GM21619 (cell line): ENCODE results near the gene BACH2.

ENCODE experiments used
- ATAC-seq: cut with Tn5 transposase; IDR thresholded peaks from one replicate; pipeline ENCODE4 v1.9.1; 2021; ENCODE audit not compliant: unreplicated experiment

BACH2 gene

GRCh38 chr6:90000864-90001731 is 295.5 kb downstream of the BACH2 start:
- no peak for ATAC-seq

GRCh38 chr6:89999945-90000825 is 296.5 kb downstream of the BACH2 start:
- ATAC-seq, result no peak

- no peak for ATAC-seq
Observed at GRCh38 chr6:89999154-89999553, 297.5 kb downstream of the BACH2 start.

- ATAC-seq, result no peak
Observed at GRCh38 chr6:89997456-89998445, 298.9 kb downstream of the BACH2 start.

GRCh38 chr6:89993411-89993810 is 303.2 kb downstream of the BACH2 start:
- no peak for ATAC-seq

GRCh38 chr6:89992818-89993217 is 303.8 kb downstream of the BACH2 start:
- ATAC-seq, result no peak

GRCh38 chr6:89989742-89990141 is 306.9 kb downstream of the BACH2 start:
- ATAC-seq, result no peak

- no peak for ATAC-seq
Observed at GRCh38 chr6:89987830-89988229, 308.8 kb downstream of the BACH2 start.

GRCh38 chr6:89987140-89987539 is 309.5 kb downstream of the BACH2 start:
- ATAC-seq, result no peak

GRCh38 chr6:89986650-89987074 is 310.0 kb downstream of the BACH2 start:
- no peak for ATAC-seq

GRCh38 chr6:89985751-89986493 is 310.7 kb downstream of the BACH2 start:
- ATAC-seq, result no peak

- no peak for ATAC-seq
Observed at GRCh38 chr6:89984926-89985750, 311.5 kb downstream of the BACH2 start.

GRCh38 chr6:89980353-89980752 is 316.3 kb downstream of the BACH2 start:
- no peak for ATAC-seq

GRCh38 chr6:89979481-89980119 is 317.0 kb downstream of the BACH2 start:
- no peak for ATAC-seq

GRCh38 chr6:89978749-89979145 is 317.9 kb downstream of the BACH2 start:
- no peak for ATAC-seq

GRCh38 chr6:89977808-89978748 is 318.6 kb downstream of the BACH2 start:
- ATAC-seq, result no peak

- ATAC-seq, result no peak
Observed at GRCh38 chr6:89976694-89977020, 320.0 kb downstream of the BACH2 start.
